Keratinocyte (primary cell): ENCODE data around the gene HS3ST3B1. TPM values are rescaled to one million over a fixed set of nuclear protein-coding genes. Genes with fewer than 3 reads are reported as not detected.

Experiments used
- DNase-seq: peaks from one replicate; pipeline ENCODE4 v3.0.0-alpha.2; 2011; ENCODE audit warnings: low read depth, missing footprints, low spot score
- FAIRE-seq: peaks from 2 replicates; lab custom pipeline; 2011; peaks lifted over from hg19 to GRCh38; lab: Jason Lieb, UNC
- H2AFZ ChIP-seq: 2 replicates; pipeline ENCODE4 v1.6.0; 2012; ENCODE audit warnings: low read length, control low read depth, inconsistent platforms; ENCODE audit not compliant: control insufficient read depth
- H3K27ac ChIP-seq: 2 replicates; pipeline ENCODE4 v1.5.1; 2011; ENCODE audit warnings: low read length; ENCODE audit not compliant: control insufficient read depth, insufficient read depth
- H3K27me3 ChIP-seq: 3 replicates; pipeline ENCODE4 v1.6.0; 2011; ENCODE audit warnings: low read length; ENCODE audit not compliant: control insufficient read depth, insufficient read depth; ENCODE audit errors: extremely low read depth
- H3K36me3 ChIP-seq, 2 experiments: 2 replicates in 1 of 2; 3 replicates in 1 of 2; pipeline ENCODE4 v1.5.1; 2011; ENCODE audit warnings: low read length in 2 of 2, mild to moderate bottlenecking in 1 of 2; ENCODE audit not compliant: control insufficient read depth in 2 of 2, insufficient read depth in 2 of 2; ENCODE audit errors: extremely low read depth in 1 of 2
- H3K4me1 ChIP-seq: 3 replicates; pipeline ENCODE4 v1.5.1; 2011; ENCODE audit warnings: low read length; ENCODE audit not compliant: control insufficient read depth, insufficient read depth; ENCODE audit errors: extremely low read depth
- H3K4me2 ChIP-seq: 3 replicates; pipeline ENCODE4 v1.6.0; 2011; ENCODE audit warnings: low read depth, low read length; ENCODE audit not compliant: control insufficient read depth, insufficient read depth; ENCODE audit errors: extremely low read depth
- H3K4me3 ChIP-seq, 3 experiments: fragments of 200-600 bp in 1 of 3; sonication (generic) in 1 of 3; 2 replicates in 2 of 3; 3 replicates in 1 of 3; pipeline ENCODE4 v1.5.1; 2011 to 2016; ENCODE audit warnings: low read length in 3 of 3, mild to moderate bottlenecking in 3 of 3, control low read depth in 2 of 3, inconsistent platforms in 1 of 3, low read depth in 1 of 3, mixed read lengths in 1 of 3, mixed run types in 1 of 3, moderate library complexity in 1 of 3; ENCODE audit not compliant: control insufficient read depth in 2 of 3, insufficient read depth in 2 of 3; ENCODE audit errors: extremely low read depth in 1 of 3
- H3K79me2 ChIP-seq: 2 replicates; pipeline ENCODE4 v1.6.0; 2012; ENCODE audit warnings: low read length; ENCODE audit not compliant: control insufficient read depth, insufficient read depth
- H3K9ac ChIP-seq: 3 replicates; pipeline ENCODE4 v1.6.0; 2011; ENCODE audit warnings: low read length; ENCODE audit not compliant: control insufficient read depth, insufficient read depth; ENCODE audit errors: extremely low read depth
- H3K9me1 ChIP-seq: 3 replicates; pipeline ENCODE4 v1.6.0; 2011; ENCODE audit warnings: low read length; ENCODE audit not compliant: control insufficient read depth, insufficient read depth; ENCODE audit errors: extremely low read depth
- H3K9me3 ChIP-seq: 2 replicates; pipeline ENCODE4 v1.5.1; 2012; ENCODE audit warnings: low read depth, low read length; ENCODE audit not compliant: control insufficient read depth
- H4K20me1 ChIP-seq: 3 replicates; pipeline ENCODE4 v1.6.0; 2011; ENCODE audit warnings: low read length; ENCODE audit not compliant: control insufficient read depth, insufficient read depth; ENCODE audit errors: extremely low read depth
- EZH2 ChIP-seq: IDR thresholded peaks from one replicate; pipeline ENCODE4 v1.6.1; 2012; ENCODE audit warnings: inconsistent platforms, mild to moderate bottlenecking, low read length, moderate library complexity
- dilution Hi-C: fragments of 300-500 bp; cut with MboI; formaldehyde crosslinking; loops from one replicate; pipeline ENCODE4 v1.7.0; 2020; ENCODE audit warnings: low sequenced_read_pairs; ENCODE audit not compliant: extremely low pct_ligation_motif_present
- polyA plus RNA-seq, 5 experiments: library from polyadenylated mRNA; depleted of rRNA in 3 of 5; stranded (reverse) in 3 of 5; stranded (forward) in 1 of 5; unstranded in 1 of 5; fragments of >200 nt; gene quantifications; 1 replicate in 1 of 5; 2 replicates in 3 of 5; 3 replicates in 1 of 5; pipeline versions ENCODE4 v1.2.1 to v1.2.3, GENCODE V29; 2011 to 2012; ENCODE audit warnings: missing spikeins in 2 of 5, low read depth in 1 of 5, low replicate concordance in 1 of 5
- TF ChIP-seq, protein P1 (sequence below), 3 experiments: IDR thresholded peaks in 1 of 3; conservative IDR thresholded peaks in 1 of 3; optimal IDR thresholded peaks in 1 of 3; 2 replicates in 2 of 3; 3 replicates in 1 of 3; pipeline versions ENCODE3 to v1.5.1; 2011; ENCODE audit warnings: low read length in 3 of 3, mild to moderate bottlenecking in 3 of 3, moderate library complexity in 2 of 3, control low read depth in 1 of 3, inconsistent platforms in 1 of 3; ENCODE audit not compliant: insufficient read depth in 2 of 3; ENCODE audit errors: extremely low read depth in 1 of 3

Gene HS3ST3B1
- polyA plus RNA-seq, 1 donor (not counting 4 experiments of a cell fraction or from before 2014, with no cell fraction given): 3.9 TPM

DNA sequence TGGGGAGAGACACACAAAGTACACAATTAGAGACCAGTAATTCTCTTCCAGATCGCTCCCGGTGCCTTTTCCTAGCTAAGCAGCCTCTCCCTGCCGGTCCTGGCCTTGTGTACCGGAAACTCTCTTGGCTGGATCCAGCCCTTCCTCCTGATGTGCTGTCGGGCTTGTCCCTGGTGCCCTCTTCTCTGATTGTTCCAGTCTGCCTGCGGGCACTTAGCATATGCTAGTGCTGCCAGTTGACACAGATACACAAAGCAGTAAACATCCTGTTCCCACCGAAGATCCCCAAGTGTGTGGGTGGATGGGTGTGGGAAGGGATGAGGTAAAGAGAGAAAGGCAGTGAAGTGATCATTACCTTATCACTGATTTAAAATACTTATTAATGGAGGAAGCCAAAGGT, 9.7 kb downstream of the HS3ST3B1 start:
- TF ChIP-seq, protein P1, sequence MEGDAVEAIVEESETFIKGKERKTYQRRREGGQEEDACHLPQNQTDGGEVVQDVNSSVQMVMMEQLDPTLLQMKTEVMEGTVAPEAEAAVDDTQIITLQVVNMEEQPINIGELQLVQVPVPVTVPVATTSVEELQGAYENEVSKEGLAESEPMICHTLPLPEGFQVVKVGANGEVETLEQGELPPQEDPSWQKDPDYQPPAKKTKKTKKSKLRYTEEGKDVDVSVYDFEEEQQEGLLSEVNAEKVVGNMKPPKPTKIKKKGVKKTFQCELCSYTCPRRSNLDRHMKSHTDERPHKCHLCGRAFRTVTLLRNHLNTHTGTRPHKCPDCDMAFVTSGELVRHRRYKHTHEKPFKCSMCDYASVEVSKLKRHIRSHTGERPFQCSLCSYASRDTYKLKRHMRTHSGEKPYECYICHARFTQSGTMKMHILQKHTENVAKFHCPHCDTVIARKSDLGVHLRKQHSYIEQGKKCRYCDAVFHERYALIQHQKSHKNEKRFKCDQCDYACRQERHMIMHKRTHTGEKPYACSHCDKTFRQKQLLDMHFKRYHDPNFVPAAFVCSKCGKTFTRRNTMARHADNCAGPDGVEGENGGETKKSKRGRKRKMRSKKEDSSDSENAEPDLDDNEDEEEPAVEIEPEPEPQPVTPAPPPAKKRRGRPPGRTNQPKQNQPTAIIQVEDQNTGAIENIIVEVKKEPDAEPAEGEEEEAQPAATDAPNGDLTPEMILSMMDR (optimal IDR thresholded peaks at IDR 0.05 in 1 of 3, IDR thresholded peaks at IDR 0.05 in 1 of 3, conservative IDR thresholded peaks at IDR 0.05 in 1 of 3; ENCODE audit: extremely low read depth in 1 of 3, insufficient read depth in 2 of 3, low read length in 3 of 3): no peak
- TF ChIP-seq EZH2: no peak

DNA sequence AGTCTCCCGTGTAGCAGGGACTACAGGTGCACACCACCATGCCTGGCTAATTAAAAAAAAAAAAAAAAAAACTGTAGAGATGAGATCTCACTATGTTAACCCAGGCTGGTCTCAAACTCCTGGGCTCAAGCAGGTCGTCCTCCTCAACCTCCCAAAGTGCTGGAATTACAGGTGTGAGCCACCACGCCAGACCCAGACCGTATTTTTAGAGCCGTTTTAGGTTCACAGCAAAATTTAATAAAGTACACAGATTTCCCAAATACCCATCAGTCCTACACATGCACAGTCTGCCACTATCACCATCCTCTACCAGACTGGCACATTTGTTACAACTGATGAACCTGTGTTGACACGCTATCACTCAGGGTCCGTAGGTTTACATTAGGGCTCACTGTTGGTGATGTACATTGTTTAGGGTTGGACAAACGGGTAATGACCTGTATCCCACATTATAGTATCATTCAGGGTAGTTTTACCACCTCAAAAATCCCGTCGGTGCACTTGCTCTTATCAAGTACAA, 10.4 kb downstream of the HS3ST3B1 start:
- Histone ChIP-seq H3K79me2 (peaks cover 28% of the 10 kb centered on the region), H3K36me3 (no peaks in the 10 kb centered on the region), H3K9me3 (no peaks in the 10 kb centered on the region), H3K4me3 (no peak overlapping the region), H3K27ac (no peak overlapping the region), H3K4me2 (no peak overlapping the region), H4K20me1 (no peaks in the 10 kb centered on the region), H3K9me1 (no peaks in the 10 kb centered on the region), H3K9ac (no peak overlapping the region), H2AFZ (no peak overlapping the region), H3K4me1 (peaks cover 17% of the 10 kb centered on the region), H3K27me3 (peaks cover 4% of the 10 kb centered on the region)
- no peak for DNase-seq
- dilution Hi-C loops: no loop called here
- TF ChIP-seq, protein P1 (optimal IDR thresholded peaks at IDR 0.05 in 1 of 3, IDR thresholded peaks at IDR 0.05 in 1 of 3, conservative IDR thresholded peaks at IDR 0.05 in 1 of 3; ENCODE audit: extremely low read depth in 1 of 3, insufficient read depth in 2 of 3, low read length in 3 of 3): no peak
- no peak for TF ChIP-seq EZH2
- FAIRE-seq: no peak

More for the DNA sequence above, 9.7 kb downstream of the HS3ST3B1 start:
- peaks cover 34% of the 10 kb centered on the region for H3K79me2 ChIP-seq
- peaks cover 17% of the 10 kb centered on the region for H3K4me1 ChIP-seq
- peak overlapping the region; percentile 79 for H2AFZ ChIP-seq
- DNase-seq (no peak), FAIRE-seq (peak; percentile 46)
- no peaks in the 10 kb centered on the region for H3K9me1 ChIP-seq
- peaks cover 4% of the 10 kb centered on the region for H3K27me3 ChIP-seq
- H3K36me3 ChIP-seq: no peaks in the 10 kb centered on the region
- H4K20me1 ChIP-seq: no peaks in the 10 kb centered on the region
- dilution Hi-C loops: no loop called here
- peak overlapping the region; percentile 65 for H3K27ac ChIP-seq
- H3K4me3 ChIP-seq: no peak overlapping the region
- peak overlapping the region; percentile 67 for H3K9ac ChIP-seq
- H3K4me2 ChIP-seq: peak overlapping the region; percentile 94
- no peaks in the 10 kb centered on the region for H3K9me3 ChIP-seq
